K562 (cell line): ENCODE data around the gene RAMAC. TPM values are rescaled to one million over a fixed set of nuclear protein-coding genes. Genes with fewer than 3 reads are reported as not detected.

Source experiments
- CCAR2 ChIP-seq: fragments of 200-400 bp; formaldehyde crosslinking; IDR thresholded peaks from 2 replicates; pipeline ENCODE4 v1.6.1; 2017; ENCODE audit warnings: mild to moderate bottlenecking, low read depth, low read length
- GTF2E2 ChIP-seq: fragments of 200-800 bp; sonication (Bioruptor generic); IDR thresholded peaks from 2 replicates; pipeline ENCODE4 v1.6.1; 2016; ENCODE audit warnings: missing genetic modification characterization, missing compliant biosample characterization
- GTF3C2 ChIP-seq: IDR thresholded peaks from 3 replicates; pipeline ENCODE4 v1.6.1; 2011; ENCODE audit warnings: borderline replicate concordance, mild to moderate bottlenecking, moderate library complexity; ENCODE audit not compliant: insufficient read length; ENCODE audit errors: extremely low read depth
- HIVEP1 ChIP-seq: fragments of 250-450 bp; sonication (Bioruptor Pico); IDR thresholded peaks from 2 replicates; pipeline ENCODE4 v1.4.0; 2020; ENCODE audit warnings: mild to moderate bottlenecking
- HNRNPLL ChIP-seq: fragments of 200-400 bp; formaldehyde crosslinking; IDR thresholded peaks from 2 replicates; pipeline ENCODE4 v1.6.1; 2017; ENCODE audit warnings: low read length, low read depth, mild to moderate bottlenecking; ENCODE audit not compliant: poor library complexity, severe bottlenecking
- NBN ChIP-seq: fragments of 450-650 bp; IDR thresholded peaks from 2 replicates; pipeline ENCODE4 v1.6.1; 2016; ENCODE audit warnings: low read depth, mild to moderate bottlenecking
- SAP30 ChIP-seq: fragments of 200-600 bp; sonication (generic); IDR thresholded peaks from 2 replicates; pipeline ENCODE4 v1.6.1; 2012; ENCODE audit warnings: borderline replicate concordance, low read depth, mild to moderate bottlenecking, moderate library complexity, low read length, control low read depth, inconsistent platforms; ENCODE audit not compliant: insufficient read depth, poor library complexity, severe bottlenecking
- ZNF197 ChIP-seq: fragments of 200-800 bp; sonication (Bioruptor generic); IDR thresholded peaks from 2 replicates; pipeline ENCODE4 v1.6.1; 2016; ENCODE audit warnings: low read depth, missing genetic modification characterization, missing compliant biosample characterization
- ZNF75A ChIP-seq: fragments of 450-650 bp; formaldehyde crosslinking; IDR thresholded peaks from 2 replicates; pipeline ENCODE4 v1.4.0; 2020; ENCODE audit warnings: mild to moderate bottlenecking
- polyA plus RNA-seq, 8 experiments: library from polyadenylated mRNA; depleted of rRNA in 4 of 8; stranded (reverse) in 5 of 8; unstranded in 3 of 8; fragments of >200 nt; fragmentation: Nextera tagmentation in 2 of 8; fragmentation: Illumina TruSeq in 1 of 8; extraction: Ambion mirVana in 2 of 8; extraction: Trizol in 1 of 8; gene quantifications; 2 replicates each; pipeline versions ENCODE4 v1.2.1 to v1.2.3, GENCODE V29; 2011 to 2014; ENCODE audit warnings: inconsistent platforms in 1 of 8, missing spikeins in 1 of 8
- total RNA-seq, 7 experiments: library from RNA; depleted of rRNA in 6 of 7; stranded (reverse); fragments of >200 nt in 6 of 7; fragmentation: Illumina TruSeq in 2 of 7; extraction: Trizol in 2 of 7; gene quantifications; 2 replicates each; pipeline versions ENCODE4 v1.2.1 to v1.2.3, GENCODE V29; 2011 to 2021; ENCODE audit warnings: low replicate concordance in 1 of 7

RAMAC gene
- total and polyA plus RNA-seq, 9 of the 15 experiments (the other 6 are each of a cell fraction or from before 2014, with no cell fraction given), result 26.9 to 108 (median 38.4) TPM

GRCh38 chr15:82999426-82999825 is 13.4 kb downstream of the RAMAC start (continued):
- TF ChIP-seq GTF3C2 (no peak), HIVEP1 (CRISPR knock-in tag) (no peak), NBN (no peak), SAP30 (no peak), ZNF197 (no peak), CCAR2 (no peak), GTF2E2 (no peak), HNRNPLL (no peak), ZNF75A (CRISPR knock-in tag) (no peak)
